ENCODE data around the gene RAMP2.
"Not testable (repeated sequence)": the region's sequence is repeated elsewhere in the genome, so short reads cannot be mapped to it uniquely, and the experiment has no call there.

The RAMP2 gene

DNA sequence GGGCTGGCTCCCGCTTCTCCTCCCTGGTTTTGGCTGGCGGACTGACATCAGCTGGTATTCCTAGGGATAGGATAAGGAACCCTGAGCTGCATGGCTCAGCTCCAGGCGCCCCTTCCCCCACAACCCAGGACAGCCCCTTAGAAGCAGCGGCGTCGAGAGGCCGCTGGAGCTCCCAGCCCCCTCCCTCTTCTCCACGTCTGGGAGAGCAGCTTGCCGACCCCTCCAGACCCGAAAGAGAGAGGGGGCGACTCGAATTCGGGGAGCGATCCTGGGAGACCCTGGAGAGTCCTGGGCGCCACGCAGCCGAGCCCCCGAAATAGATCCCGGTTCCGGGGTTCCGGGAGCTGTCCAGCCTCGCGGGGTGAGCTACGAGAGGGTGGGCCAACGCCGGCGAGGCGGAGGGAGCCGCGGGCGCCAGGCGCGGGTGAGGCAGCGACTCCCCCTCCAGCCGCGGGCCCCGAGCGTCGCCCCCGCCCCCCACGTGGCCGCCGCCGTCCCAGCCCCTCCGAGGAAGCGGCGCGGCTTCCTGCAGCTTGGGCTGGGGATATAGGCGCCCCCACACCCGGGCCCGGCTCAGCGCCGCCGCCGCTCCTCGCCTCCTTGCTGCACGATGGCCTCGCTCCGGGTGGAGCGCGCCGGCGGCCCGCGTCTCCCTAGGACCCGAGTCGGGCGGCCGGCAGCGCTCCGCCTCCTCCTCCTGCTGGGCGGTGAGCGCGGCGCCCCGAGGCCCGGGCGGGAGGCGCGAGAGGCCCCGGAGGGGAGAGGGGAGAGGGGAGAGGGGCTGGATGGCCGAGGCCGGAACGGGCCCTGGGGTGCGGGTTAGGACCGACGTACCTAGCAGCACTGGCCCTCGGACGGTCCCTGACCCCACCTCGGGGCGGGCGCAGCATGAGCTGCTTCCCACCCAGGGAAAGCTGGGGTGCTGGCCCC is at the start of gene RAMP2:
Gene RAMP2 (plus strand): TSS at position 576 of the 930 bp plus-strand sequence. CDS start 35 bp downstream, at position 611.
- DNase-seq (ENCODE audit: low spot score) = no peak

GRCh38 chr17:42720996-42721583 is 39.9 kb upstream of the RAMP2 start:
- peak; percentile 72 for DNase-seq (ENCODE audit: low spot score)

DNA sequence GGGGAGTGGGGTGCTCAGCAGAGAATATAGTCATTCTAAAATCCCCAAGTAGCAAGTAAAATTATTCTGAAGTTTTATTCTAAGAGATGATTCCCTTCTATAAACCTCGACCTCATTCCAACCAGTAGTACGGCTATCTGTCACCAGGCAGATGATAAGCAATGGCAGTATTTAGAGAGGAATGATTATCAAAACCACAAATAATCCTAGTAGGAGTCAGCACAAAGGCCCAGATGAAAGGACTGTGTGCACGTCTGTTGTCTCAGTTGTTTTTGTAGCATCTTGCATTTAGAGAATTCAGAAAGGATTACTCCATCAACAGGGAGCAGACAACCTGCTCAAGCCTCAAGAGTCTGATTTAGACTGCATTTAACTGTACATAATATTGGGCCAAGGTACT is 37.4 kb upstream of the RAMP2 start:
- DNase-seq (ENCODE audit: low spot score) = no peak

GRCh38 chr17:42725143-42725542 is 35.9 kb upstream of the RAMP2 start:
- no peak for DNase-seq (ENCODE audit: low spot score)

DNA sequence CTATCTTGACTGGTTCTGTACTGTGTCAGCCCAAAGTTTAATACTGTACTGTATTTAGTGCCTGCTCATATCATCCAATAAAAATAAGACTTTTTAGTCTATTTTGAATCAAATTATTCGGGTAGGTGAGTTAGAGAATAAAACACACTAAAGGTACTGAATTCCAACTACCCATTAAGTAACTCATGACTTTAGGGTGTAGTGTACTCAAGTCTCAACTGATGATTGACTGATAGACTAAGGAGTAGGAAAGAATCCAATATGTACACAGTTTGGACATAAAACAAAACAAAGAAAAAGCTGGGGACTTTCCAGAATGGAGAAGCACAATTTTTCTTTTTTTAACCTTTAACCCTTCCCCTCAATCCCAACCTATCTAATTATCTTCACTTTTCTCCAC is 20.3 kb upstream of the RAMP2 start:
- DNase-seq (ENCODE audit: low spot score) = no peak

DNA sequence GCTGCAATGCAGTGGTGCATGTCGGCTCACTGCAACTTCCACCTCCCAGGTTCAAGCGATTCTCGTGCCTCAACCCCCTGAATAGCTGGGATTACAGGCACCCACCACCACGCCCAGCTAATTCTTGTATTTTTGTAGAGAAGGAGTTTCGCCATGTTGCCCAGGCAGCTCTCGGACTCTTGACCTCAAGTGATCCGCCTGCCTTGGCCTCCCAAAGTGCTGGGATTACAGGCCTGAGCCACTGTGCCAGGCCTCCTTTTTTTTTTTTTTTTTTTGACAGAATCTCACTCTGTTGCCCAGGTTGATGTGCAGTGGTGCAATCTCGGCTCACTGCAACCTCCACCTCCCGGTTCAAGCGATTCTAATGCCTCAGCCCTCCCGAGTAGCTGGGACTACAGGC is 18.1 kb upstream of the RAMP2 start:
- not testable (repeated sequence) for DNase-seq (ENCODE audit: low spot score)

DNA sequence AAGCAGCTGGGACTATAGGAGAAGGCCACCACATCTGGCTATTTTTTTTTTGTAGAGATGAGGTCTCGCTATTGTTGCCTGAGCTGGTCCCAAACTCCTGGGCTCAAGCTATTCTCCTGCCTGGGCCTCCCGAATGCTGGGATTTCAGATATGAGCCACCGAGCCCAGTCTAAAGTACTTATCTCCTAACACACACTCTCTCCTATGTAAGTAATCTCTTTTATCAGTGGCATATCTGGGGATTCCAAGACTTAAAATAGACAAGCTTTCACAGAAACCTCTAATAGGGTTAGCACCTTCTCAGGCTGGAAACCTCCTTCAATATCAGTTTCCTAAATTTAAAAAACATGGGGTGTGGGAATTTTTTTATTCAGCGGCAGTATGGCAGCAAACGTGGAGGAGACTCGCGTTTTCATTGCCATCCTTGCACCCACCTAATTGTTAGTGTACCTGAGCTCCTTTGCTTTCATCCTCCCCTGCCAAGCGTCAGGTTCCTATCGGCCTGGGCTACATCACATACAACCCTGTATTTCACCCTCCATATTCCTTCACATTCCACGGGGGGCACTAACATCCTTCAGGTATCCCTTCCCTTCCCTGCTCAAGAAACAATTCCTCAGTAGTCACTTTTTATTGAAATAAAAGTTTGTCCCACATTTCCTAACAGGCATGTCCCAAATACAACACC is 17.3 kb upstream of the RAMP2 start:
- no peak for DNase-seq (ENCODE audit: low spot score)

- peak; percentile 65 for DNase-seq (ENCODE audit: low spot score)
Observed at GRCh38 chr17:42744283-42744805, 16.7 kb upstream of the RAMP2 start.

- peak; percentile 100 for DNase-seq (ENCODE audit: low spot score)
Observed at GRCh38 chr17:42744806-42745617, 16.0 kb upstream of the RAMP2 start, which contains the start of gene EZH1. Gene EZH1 (minus strand): TSS chr17:42745040. CDS start chr17:42728941, 16,099 bp downstream.

DNA sequence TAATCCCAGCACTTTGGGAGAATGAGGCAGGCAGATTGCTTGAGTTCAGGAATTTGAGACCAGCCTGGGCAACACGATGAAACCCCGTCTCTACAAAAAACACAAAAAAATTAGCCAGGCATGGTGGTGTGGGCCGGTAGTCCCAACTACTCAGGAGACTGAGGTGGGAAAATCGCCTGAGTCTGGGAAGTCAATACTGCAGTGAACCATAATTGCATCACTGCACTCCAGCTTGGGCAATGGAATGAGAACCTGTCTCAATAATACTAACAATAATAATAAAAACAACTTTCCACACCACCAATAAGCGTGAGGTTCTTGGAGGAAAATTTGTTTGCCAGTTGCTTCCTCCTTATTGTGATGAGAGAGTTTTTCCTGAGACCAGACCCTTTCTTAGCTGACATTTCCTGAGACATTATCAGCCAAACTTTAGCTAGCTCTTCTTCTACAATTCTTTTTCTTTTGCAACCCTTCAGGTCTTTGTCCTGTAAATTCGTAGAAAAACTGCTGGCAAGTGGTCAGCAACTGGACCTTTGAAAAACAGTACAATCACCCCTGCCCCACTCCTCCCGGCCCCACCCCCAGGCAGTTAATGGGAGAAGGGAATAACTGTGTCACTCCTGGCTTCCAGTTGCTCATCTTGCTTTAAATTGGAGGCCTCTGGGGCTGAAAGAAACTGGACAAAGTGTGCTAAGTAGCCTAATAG is 12.7 kb upstream of the RAMP2 start:
- no peak for DNase-seq (ENCODE audit: low spot score)

GRCh38 chr17:42748908-42749798 is 11.9 kb upstream of the RAMP2 start:
- no peak for DNase-seq (ENCODE audit: low spot score)

DNA sequence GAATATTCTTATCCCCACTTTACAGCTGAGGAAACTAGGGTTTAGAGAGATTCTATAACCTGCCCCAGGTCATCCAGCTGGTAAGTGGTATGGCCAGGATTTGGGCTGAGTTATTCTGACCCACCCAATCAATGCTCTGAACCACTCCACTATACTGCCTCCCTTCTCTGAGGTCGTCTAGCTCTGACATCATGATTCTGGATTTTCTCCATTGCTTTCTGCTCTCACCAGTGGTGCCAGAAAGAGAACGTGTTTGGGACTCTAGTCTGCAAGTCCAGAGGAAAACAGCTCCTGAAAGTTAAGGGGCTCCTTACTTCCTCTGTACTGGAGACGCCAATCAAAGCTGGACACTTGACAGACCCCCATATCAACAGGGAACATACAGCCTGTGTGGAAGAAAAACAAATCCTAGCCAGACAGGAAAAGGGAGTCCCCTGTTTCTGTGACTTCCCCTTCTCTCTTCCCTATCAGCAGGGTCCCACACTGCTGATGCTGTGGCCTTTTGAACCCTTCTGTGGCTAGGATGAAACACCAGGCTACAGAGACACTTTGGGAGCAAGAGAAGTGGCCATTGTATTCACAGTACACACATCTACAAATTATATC is 10.2 kb upstream of the RAMP2 start:
- no peak for DNase-seq (ENCODE audit: low spot score)

- no peak for DNase-seq (ENCODE audit: low spot score)
Observed at GRCh38 chr17:42751628-42752027, 9.4 kb upstream of the RAMP2 start.

DNA sequence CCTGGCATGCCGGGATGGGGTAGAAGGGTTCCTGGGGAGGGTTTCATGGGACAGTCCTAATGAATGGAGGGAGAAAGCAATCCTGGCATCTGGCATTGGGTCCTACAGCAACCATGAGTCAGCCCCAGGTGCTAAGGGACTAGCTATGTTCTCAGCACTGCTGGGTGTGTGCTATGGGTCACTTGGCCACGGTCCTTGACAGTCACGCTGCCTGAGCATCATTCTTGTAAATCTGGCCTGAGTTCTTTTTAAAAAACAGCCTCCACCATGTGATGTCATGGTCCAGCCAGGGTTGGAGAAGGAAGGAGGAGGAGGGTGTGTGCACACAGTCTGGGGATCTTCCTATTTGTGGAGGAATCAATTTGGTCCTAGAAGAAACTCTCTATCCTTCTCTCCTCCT is 6.2 kb upstream of the RAMP2 start:
- no peak for DNase-seq (ENCODE audit: low spot score)

DNA sequence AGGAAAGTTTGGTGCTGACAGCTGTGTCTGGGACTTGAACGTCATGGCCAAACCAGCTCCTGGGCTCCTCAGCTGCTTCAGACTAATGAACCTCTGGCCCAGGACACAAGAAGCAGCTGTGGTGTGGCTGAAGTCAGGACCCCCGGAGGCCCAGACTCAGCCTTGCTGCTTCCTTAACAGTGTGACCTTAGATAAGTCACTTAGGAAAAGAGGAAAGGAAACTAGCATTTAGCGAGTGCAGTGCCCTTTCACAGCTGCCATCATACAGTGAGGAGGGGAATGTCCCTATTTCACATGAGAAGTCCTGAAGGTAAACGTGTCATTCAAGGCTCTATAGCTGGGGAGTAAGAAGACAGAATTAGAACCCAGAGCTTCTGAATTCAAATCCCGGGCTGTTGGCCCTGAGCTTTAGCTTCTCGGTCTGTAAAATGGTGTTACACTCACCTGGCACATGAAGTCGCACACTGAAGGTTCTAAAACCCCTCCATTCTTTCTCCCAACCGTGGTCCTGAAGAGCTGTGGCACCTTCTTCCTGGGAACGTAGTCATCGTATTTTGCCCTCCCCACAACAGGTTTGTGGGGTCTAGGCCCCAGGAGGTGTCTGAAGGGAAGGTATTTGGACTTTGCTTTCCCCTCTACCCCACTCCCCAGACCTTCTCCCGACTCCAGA is 910 bp upstream of the RAMP2 start:
- no peak for DNase-seq (ENCODE audit: low spot score)

DNA sequence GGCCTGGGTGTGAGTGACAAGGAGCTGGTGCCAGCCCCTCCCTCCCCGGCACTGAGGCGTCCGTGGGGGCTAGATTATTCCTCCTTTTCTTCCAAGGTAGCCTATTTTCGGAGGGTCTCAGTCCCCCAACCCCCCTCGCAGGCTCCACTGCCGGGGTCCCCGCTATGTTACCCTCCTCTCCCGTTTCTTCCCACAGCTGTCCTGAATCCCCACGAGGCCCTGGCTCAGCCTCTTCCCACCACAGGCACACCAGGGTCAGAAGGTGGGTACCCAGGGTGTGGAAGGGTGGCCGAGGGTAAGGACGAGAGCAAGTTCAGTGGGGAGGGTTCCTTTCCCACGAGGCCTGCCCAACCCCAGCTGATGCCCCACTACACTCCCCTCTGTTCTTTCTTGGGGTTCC is 611 bp downstream of the RAMP2 start:
- no peak for DNase-seq (ENCODE audit: low spot score)

GRCh38 chr17:42766124-42766523 is 5.1 kb downstream of the RAMP2 start:
- DNase-seq (ENCODE audit: low spot score) = no peak

GRCh38 chr17:42767512-42767911 is 6.5 kb downstream of the RAMP2 start:
- DNase-seq (ENCODE audit: low spot score) = no peak

DNA sequence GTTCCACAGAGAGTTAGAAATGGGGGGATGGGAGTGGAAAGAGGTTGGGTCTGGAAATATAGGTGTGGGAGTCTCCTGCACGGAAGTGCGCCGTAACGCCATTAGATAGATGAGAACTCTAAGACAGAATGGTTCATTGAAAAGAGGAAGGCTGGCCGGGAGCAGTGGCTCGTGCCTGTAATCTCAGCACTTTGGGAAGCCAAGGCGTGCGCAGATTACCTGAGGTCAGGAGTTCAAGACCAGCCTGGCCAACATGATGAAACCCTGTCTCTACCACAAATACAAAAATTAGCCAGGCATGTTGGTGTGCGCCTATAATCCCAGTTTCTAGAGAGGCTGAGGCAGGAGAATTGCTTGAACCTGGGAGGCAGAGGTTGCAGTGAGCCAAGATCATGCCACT is 7.0 kb downstream of the RAMP2 start:
- not testable (repeated sequence) for DNase-seq (ENCODE audit: low spot score)

Measured in AG08395 (cell line).